ENCODE results near the gene TTC24.

GRCh38 chr1:156544592-156545102, 34.9 kb upstream of the TTC24 start:
- no peak for TF ChIP-seq POLR2AphosphoS5 (IDR thresholded peaks at IDR 0.05; ENCODE audit: insufficient read depth in 1 of 2, low read depth in 1 of 2)
- TF ChIP-seq, protein P1, sequence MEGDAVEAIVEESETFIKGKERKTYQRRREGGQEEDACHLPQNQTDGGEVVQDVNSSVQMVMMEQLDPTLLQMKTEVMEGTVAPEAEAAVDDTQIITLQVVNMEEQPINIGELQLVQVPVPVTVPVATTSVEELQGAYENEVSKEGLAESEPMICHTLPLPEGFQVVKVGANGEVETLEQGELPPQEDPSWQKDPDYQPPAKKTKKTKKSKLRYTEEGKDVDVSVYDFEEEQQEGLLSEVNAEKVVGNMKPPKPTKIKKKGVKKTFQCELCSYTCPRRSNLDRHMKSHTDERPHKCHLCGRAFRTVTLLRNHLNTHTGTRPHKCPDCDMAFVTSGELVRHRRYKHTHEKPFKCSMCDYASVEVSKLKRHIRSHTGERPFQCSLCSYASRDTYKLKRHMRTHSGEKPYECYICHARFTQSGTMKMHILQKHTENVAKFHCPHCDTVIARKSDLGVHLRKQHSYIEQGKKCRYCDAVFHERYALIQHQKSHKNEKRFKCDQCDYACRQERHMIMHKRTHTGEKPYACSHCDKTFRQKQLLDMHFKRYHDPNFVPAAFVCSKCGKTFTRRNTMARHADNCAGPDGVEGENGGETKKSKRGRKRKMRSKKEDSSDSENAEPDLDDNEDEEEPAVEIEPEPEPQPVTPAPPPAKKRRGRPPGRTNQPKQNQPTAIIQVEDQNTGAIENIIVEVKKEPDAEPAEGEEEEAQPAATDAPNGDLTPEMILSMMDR (IDR thresholded peaks at IDR 0.05) = no peak
- TF ChIP-seq POLR2A (IDR thresholded peaks at IDR 0.05) = no peak
